MCF 10A (cell line): Measurements from ENCODE around the gene SGSH. TPM values are rescaled to one million over a fixed set of nuclear protein-coding genes. Genes with fewer than 3 reads are reported as not detected.

Experiments
- BruUV-seq: library from RNA; stranded (reverse); fragments of 400-500 nt; replicated peaks from 2 replicates; lab custom pipeline; 2021; lab: Mats Ljungman, UMichigan
- CTCF ChIA-PET: fragments of 300-600 bp; sonication (Branson Sonifier 250); formaldehyde crosslinking; extraction: SDS; loops from one replicate; lab custom pipeline; 2021; ENCODE audit warnings: antibody characterized with exemption, inconsistent platforms; lab: Yijun Ruan, JAX
- POLR2A ChIA-PET: fragments of 300-600, 350-650 bp; sonication (Branson Sonifier 250); formaldehyde crosslinking; extraction: SDS; loops from one replicate; lab custom pipeline; 2020; ENCODE audit warnings: antibody characterized with exemption, inconsistent platforms; lab: Yijun Ruan, JAX
- DNase-seq: peaks from one replicate; pipeline ENCODE4 v3.0.0-alpha.2; 2018; ENCODE audit not compliant: unreplicated experiment
- H3K27ac Mint-ChIP-seq: one replicate; pipeline ENCODE4 v1.8.0; 2022; ENCODE audit warnings: mild to moderate bottlenecking, low read depth, mixed read lengths; ENCODE audit not compliant: unreplicated experiment
- H3K27me3 Mint-ChIP-seq: one replicate; pipeline ENCODE4 v1.8.0; 2022; ENCODE audit warnings: mixed read lengths; ENCODE audit not compliant: insufficient read depth, unreplicated experiment
- H3K36me3 Mint-ChIP-seq: one replicate; pipeline ENCODE4 v1.8.0; 2022; ENCODE audit warnings: mild to moderate bottlenecking, moderate library complexity, mixed read lengths; ENCODE audit not compliant: insufficient read depth, unreplicated experiment
- H3K4me1 Mint-ChIP-seq: one replicate; pipeline ENCODE4 v1.8.0; 2022; ENCODE audit warnings: mixed read lengths; ENCODE audit not compliant: insufficient read depth, unreplicated experiment
- H3K4me3 Mint-ChIP-seq: one replicate; pipeline ENCODE4 v1.8.0; 2022; ENCODE audit warnings: mild to moderate bottlenecking, moderate library complexity, mixed read lengths; ENCODE audit not compliant: unreplicated experiment
- H3K9me3 Mint-ChIP-seq: one replicate; pipeline ENCODE4 v1.8.0; 2022; ENCODE audit warnings: mixed read lengths; ENCODE audit not compliant: unreplicated experiment
- CTCF ChIP-seq: fragments of 200-600 bp; IDR thresholded peaks from one replicate; pipeline ENCODE4 v1.8.0; 2022; ENCODE audit warnings: antibody characterized with exemption, mild to moderate bottlenecking; ENCODE audit not compliant: unreplicated experiment
- intact Hi-C: fragments of 100-400 bp; cut with micrococcal nuclease; formaldehyde crosslinking; loops from 2 replicates; pipeline ENCODE4 v1.14.1; 2022
- total RNA-seq: library from RNA; stranded (reverse); gene quantifications from 2 replicates; pipeline ENCODE4 v1.2.3, GENCODE V29; 2022

The SGSH gene
- total RNA-seq, 1 experiment from 2014 or later = 42.0 TPM

DNA sequence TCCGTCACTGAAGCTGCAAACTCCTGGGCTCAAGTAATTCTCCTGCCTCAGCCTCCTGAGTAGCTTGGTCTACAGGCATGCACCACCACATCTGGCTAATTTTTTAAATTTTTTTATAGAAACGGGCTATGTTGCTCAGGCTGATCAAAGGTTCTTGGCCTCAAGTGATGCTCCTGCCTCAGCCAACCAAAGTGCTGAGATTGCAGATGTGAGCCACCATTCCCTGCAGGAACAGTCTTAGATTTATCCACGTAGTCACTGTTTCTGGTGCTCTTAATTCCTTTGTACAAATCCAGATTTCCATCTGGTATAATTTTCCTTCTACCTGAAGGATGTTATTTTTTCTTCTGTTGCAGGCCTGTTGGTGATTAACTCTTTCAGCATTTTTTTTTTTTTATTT is 13.1 kb upstream of the SGSH start:
- Mint-ChIP-seq H3K27me3 (no peaks in the 10 kb centered on the region), H3K9me3 (peaks cover 13% of the 10 kb centered on the region), H3K27ac (no peak overlapping the region), H3K4me3 (no peak overlapping the region), H3K4me1 (no peaks in the 10 kb centered on the region), H3K36me3 (peaks cover 27% of the 10 kb centered on the region)
- DNase-seq = no peak
- BruUV-seq = no TSS peak
- ChIA-PET POLR2A (no interaction called here), CTCF (interaction anchor here (0.6 kb wide), 1 partner anchor 91 kb away, joined by 3 read pairs; no protein-coding TSS in a partner anchor)
- intact Hi-C loops = no loop called here
- no peak for TF ChIP-seq CTCF

DNA sequence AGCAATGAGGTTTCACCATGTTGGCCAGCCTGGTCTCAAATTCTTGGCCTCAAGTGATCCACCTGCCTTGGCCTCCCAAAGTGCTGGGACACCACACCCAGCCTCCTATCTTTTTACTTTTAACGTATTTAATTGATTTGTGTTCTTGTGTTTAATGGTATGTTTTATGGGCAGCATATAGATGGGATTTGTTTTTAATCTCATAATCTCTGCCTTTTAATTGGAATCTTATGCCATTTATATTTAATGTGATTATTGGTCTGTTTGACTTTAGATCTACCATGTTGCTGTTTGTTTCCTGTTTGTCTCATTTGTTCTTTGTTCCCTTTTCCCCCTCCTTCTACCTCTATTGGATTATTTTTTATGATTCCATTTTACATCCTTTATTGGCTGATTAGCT is 12.3 kb upstream of the SGSH start:
- no TSS peak for BruUV-seq
- TF ChIP-seq CTCF = no peak
- intact Hi-C loops = no loop called here
- H3K27ac Mint-ChIP-seq = no peak overlapping the region
- H3K9me3 Mint-ChIP-seq = peaks cover 13% of the 10 kb centered on the region
- H3K4me1 Mint-ChIP-seq = no peaks in the 10 kb centered on the region
- DNase-seq = no peak
- H3K27me3 Mint-ChIP-seq = no peaks in the 10 kb centered on the region
- ChIA-PET POLR2A (no interaction called here), CTCF (no interaction called here)
- H3K4me3 Mint-ChIP-seq = no peak overlapping the region
- H3K36me3 Mint-ChIP-seq = peaks cover 27% of the 10 kb centered on the region

DNA sequence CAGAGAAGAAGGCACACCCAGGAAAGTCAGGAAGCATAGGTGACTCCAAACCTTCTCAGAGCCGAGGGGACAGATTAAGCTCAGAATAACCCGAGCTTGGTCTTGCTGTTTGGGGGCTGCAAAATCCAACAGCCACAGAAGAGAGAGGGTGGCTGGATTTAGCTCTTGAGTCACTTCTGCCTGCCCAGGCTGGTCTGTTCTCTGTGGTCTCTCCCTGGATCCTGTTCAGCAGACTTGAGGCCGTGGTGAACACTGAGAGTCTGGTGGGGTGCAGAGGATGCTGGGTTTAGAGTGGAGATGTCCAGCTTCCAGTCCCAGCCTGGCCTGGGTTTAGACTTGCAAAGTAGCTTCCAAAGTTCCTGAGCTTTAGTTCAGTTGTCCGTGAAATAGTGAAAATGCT is 8.9 kb upstream of the SGSH start:
- no peak for DNase-seq
- intact Hi-C loops = no loop called here
- peaks cover 3% of the 10 kb centered on the region for H3K4me1 Mint-ChIP-seq
- H3K27ac Mint-ChIP-seq = no peak overlapping the region
- BruUV-seq = no TSS peak
- peaks cover 11% of the 10 kb centered on the region for H3K36me3 Mint-ChIP-seq
- ChIA-PET CTCF (interaction anchor here (0.7 kb wide), 1 partner anchor 17 kb away, joined by 3 read pairs; no protein-coding TSS in a partner anchor), POLR2A (interaction anchor here (1.1 kb wide), 1 partner anchor 20 kb away, joined by 3 read pairs; no protein-coding TSS in a partner anchor)
- H3K27me3 Mint-ChIP-seq = no peaks in the 10 kb centered on the region
- no peak overlapping the region for H3K4me3 Mint-ChIP-seq
- no peak for TF ChIP-seq CTCF
- H3K9me3 Mint-ChIP-seq = peaks cover 13% of the 10 kb centered on the region

DNA sequence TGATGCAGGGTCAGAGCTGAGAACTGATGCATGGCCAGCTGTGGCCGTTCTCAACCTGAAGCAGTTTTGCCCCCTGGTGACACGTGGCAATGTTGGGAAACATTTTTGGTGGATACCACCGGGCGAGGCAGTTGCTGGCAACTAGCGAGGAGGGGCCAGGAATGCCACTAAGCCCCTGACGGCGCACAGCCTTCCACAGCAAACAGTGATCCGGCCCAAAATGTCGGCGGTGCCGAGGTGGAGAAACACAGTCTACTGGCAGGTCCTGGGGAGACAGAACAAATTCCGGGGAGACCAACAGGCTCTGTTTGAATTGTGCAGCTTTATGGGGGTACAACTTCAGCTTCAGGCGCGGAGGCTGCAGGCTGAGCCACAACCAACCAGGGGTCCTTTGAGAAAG is 8.3 kb upstream of the SGSH start:
- Mint-ChIP-seq H3K36me3 (peaks cover 8% of the 10 kb centered on the region), H3K27ac (no peak overlapping the region), H3K9me3 (peaks cover 13% of the 10 kb centered on the region), H3K27me3 (no peaks in the 10 kb centered on the region), H3K4me3 (no peak overlapping the region), H3K4me1 (peaks cover 6% of the 10 kb centered on the region)
- ChIA-PET CTCF (no interaction called here), POLR2A (interaction anchor here (1.1 kb wide), 1 partner anchor 19 kb away, joined by 3 read pairs; no protein-coding TSS in a partner anchor)
- intact Hi-C loops = no loop called here
- BruUV-seq = no TSS peak
- TF ChIP-seq CTCF = no peak
- no peak for DNase-seq
